ENCODE data around the gene ARHGEF33. TPM values are rescaled to one million over a fixed set of nuclear protein-coding genes. Genes with fewer than 3 reads are reported as not detected.

ARHGEF33 gene
- polyA plus RNA-seq, 3 donors = 1.4 to 2.2 (median 2.0) TPM

DNA sequence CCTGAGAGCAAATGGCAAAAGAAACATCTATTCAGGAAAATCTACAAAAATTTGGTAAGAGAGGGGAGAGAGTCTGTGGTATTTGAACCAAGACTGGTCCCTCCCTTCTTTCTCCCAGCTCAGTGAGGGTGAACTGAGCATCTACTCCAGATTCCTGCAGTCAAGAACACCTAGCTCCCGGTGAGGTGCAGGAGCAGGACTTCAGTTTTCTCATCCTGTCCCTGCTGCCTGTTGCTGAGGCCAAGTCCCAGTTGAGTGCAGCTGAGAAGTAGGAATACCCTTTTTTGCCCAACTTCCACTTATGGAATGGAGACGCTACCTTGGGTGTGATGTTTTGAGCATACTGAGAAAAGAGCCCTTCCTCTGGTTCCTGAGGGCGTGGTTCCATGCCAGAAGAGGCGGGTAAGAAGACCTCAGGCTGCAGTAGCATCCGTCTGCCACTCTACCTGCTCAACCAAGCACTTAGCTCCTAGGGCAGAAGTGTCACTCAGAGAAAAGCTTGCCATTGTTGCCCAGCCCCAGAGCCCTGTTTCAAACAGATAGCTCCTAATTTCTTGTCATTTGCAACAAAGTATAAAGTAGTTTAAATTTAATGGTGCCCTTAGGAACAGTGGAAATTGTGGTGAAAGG, 118.3 kb downstream of the ARHGEF33 start:
- no peak for DNase-seq (ENCODE audit: low read depth in 3 of 3, low spot score in 2 of 3)

DNA sequence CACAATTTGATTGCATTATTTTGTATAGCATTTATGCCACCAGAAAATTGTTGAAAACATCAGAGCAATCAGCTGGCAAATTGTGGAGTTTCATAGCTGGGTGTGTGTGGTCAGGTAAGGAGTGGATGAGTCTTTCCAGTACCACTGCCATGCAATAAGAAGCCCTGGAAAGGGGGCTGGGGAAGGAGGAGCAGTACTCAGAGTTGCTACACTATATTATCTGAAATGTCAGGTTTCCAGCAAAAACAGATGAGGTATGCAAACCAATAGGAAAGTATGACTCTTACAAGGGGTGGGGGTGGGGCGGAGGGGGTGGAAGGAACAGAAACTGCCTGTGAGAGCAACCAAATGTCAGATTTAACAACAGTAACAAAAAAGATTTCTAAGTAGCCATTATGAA, 119.0 kb downstream of the ARHGEF33 start:
- DNase-seq (ENCODE audit: low read depth in 3 of 3, low spot score in 2 of 3) = no peak

DNA sequence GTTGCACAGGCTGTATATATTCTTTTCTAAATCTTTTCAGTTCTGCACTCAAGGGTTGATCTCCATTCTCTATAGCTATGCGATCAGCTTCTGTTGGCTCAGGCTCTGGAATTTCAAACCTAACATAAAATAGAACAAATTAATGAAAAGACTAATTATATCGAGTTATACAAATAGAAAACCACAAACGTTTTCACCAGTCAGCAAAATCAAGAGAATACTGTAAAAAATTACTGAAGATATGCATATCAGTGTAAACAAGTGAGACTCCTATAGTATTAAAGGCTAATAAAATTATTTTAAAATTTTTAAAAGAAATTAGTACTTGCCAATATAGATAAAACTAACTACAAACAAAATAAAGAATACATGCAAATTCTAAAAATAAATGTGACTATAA, 124.2 kb downstream of the ARHGEF33 start:
- DNase-seq (ENCODE audit: low read depth in 3 of 3, low spot score in 2 of 3) = no peak

DNA sequence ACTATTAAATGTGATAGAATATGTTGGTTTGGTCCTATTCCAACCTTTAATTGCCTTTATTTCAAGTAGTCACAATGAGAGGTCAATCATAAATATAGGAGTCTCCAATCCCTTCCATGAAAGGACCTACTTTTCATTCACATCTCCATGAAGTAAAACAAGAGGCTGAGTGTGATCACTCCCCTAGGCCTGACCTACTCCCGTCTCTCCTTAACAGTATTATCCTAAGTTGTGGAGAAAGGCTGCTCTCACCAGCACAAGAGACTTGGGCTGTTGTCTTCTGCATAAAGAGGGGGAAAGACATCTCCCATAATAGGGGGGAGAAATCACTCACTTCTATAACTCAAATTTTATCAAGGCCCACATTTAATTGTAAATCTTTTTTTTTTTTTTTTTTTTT, 125.7 kb downstream of the ARHGEF33 start:
- no peak for DNase-seq (ENCODE audit: low read depth in 3 of 3, low spot score in 2 of 3)

DNA sequence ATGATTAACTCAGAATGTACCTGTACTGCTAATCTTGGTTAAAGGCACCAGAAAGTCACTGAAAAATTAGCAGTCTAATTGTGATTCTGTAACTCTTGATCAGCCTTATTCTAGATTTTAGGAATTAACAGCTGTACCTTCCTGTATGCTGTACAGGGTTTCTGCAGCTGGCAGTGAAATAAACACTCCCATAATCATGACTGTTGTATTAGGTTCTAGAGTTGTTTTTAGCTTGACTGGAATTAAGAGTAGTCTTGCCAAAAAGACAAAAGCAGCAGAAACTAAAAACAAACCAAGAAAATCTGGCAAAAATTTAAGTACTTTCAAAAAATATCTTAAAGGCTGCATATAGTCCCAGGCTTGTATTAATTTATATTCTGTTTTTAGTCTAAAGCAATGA, 127.7 kb downstream of the ARHGEF33 start:
- no peak for DNase-seq (ENCODE audit: low read depth in 3 of 3, low spot score in 2 of 3)

DNA sequence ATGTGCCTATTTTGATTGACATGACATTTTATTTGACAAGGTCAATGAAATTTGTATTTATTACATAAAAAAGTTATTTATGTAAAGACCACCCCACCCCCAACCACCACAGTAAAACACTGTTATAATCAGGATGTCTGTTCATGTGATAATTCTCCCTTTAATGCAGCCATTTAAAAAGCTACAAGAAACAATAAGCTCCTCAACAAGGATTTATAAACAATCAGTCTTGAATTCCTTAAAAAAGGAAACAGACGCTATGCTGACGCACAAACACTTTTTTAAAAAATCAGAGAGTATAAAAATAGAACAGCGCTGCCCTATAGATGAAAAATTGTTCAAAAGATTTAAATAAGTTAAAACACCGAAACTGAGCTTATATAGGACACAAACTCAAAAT, 129.0 kb downstream of the ARHGEF33 start:
- DNase-seq (ENCODE audit: low read depth in 3 of 3, low spot score in 2 of 3) = no peak

DNA sequence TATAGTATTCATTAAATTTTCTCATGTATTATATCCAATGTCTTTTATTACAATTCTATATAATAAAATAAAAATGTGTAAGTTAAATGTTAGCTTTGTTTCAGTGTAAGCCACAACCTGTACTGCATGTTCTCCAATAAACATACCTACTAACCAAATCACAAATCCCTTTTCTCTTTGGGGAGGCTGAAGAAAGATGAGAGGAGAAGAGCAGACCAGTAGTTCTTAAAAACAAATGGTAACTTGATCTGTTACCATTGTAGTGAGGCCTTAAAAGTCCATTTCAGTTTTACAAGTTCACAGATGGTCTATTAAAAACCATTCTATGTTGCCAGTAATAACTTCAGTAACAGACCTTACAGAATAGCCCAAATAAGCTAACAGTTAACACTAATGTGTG, 130.7 kb downstream of the ARHGEF33 start:
- DNase-seq (ENCODE audit: low read depth in 3 of 3, low spot score in 2 of 3) = no peak

DNA sequence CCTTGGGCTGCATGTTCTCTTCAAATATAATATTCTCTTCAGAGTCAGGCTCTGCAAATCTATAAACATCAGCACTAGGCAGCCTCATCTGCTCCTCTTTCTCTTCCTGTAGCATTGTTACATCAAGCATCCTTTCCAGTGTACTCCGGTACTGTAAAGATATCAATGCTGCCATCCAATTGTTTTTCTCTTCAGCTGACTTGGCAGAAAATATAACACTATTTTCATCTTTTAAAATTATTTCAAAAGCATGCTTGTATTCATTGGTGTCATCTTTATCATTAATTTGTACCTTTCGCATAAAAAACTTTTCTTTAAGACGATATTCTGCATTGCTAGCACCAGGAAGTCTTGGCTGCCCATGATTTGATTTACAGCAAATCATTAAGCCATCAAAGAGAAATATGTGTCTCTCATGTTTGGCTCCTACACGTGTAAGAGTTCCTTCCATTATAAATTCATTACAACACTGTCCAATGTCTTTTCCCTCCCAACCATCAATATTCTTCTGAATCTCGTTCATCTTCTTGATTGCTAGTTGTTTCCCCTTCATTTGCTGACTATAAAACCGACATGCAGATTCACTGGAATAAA, 133.1 kb downstream of the ARHGEF33 start:
- DNase-seq (ENCODE audit: low read depth in 3 of 3, low spot score in 2 of 3) = peak in 1 of 3 donors; percentile 13

DNA sequence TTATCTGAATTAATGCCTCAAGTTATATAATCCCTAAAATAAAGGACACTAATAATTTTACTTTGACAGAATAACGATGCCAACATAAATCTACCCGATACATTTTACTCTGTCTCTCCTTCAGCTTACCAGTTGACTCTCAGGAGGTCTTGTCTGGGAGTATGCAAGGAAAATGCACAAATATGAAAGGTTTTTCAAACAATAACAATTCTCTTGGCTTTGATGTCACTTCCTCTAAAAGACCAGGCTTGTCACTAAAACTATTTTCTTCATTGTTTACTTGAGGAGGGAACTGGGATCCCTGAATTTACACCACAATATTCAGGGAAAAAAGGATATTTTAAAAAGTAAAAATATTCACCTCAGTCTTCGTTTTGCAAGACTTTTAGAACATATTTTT, 134.0 kb downstream of the ARHGEF33 start:
- DNase-seq (ENCODE audit: low read depth in 3 of 3, low spot score in 2 of 3) = no peak

DNA sequence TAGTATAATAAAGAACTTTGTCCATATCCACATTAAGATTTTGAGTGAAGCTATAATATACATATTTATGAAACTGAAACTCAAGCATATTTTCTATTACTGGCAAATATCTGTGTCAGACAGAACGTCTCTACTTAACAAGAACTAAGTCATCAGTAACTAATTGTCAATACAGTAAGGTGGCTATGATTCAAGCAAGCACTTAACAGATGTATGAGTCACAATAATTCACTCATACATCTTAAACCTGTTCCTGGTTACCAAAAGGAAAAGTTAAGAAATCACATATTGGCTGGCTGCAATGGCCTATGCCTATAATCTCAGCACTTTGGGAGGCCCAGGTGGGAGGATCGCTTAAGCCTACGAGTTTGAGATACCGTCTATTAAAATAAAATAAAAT, 135.2 kb downstream of the ARHGEF33 start:
- DNase-seq (ENCODE audit: low read depth in 3 of 3, low spot score in 2 of 3) = no peak

Other genes starting within 250 kb of the ARHGEF33 start
- gene GALM, start 223.8 kb upstream of the ARHGEF33 start, polyA plus RNA-seq (ENCODE audit: insufficient read length in 3 of 3) = 10 to 100 TPM; 53.7 to 69.4 (median 55.9) TPM
- 100 to 1,000 TPM; 265 to 283 (median 267) TPM for gene SRSF7, start 138.5 kb upstream of the ARHGEF33 start, polyA plus RNA-seq (ENCODE audit: insufficient read length in 3 of 3)
- 10 to 100 TPM; 23.7 to 24.4 (median 23.9) TPM for gene GEMIN6, start 111.7 kb upstream of the ARHGEF33 start, polyA plus RNA-seq (ENCODE audit: insufficient read length in 3 of 3)
- 10 to 100 TPM; 31.1 to 43.1 (median 42.1) TPM for gene DHX57, start 13.9 kb upstream of the ARHGEF33 start, polyA plus RNA-seq (ENCODE audit: insufficient read length in 3 of 3)
- gene MORN2, start 13.9 kb upstream of the ARHGEF33 start, polyA plus RNA-seq (ENCODE audit: insufficient read length in 3 of 3) = 10 to 100 TPM; 59.6 to 63.6 (median 60.8) TPM
- 10 to 100 TPM; 45.9 to 57.1 (median 47.5) TPM for gene SOS1, start 231.2 kb downstream of the ARHGEF33 start, polyA plus RNA-seq (ENCODE audit: insufficient read length in 3 of 3)